Measurements from ENCODE around the gene ANKDD1A. TPM values are rescaled to one million over a fixed set of nuclear protein-coding genes. Genes with fewer than 3 reads are reported as not detected.

Gene ANKDD1A
- total RNA-seq, 1 experiment from 2014 or later: 6.1 TPM

GRCh38 chr15:64981812-64982431, 70.2 kb downstream of the ANKDD1A start (continued):
- TF ChIP-seq ZNF416 (CRISPR knock-in tag; IDR thresholded peaks at IDR 0.05) (no peak), ZMAT4 (CRISPR knock-in tag; IDR thresholded peaks at IDR 0.05) (no peak), ZNF232 (CRISPR knock-in tag; IDR thresholded peaks at IDR 0.05) (no peak)

GRCh38 chr15:64982472-64982871, 70.8 kb downstream of the ANKDD1A start:
- DNase-seq (ENCODE audit: low spot score) (no peak), ATAC-seq (no peak)
- Mint-ChIP-seq H3K27ac (no peak overlapping the region), H3K4me3 (no peak overlapping the region), H3K9me3 (no peaks in the 10 kb centered on the region), H3K27me3 (ENCODE audit: low read depth) (no peaks in the 10 kb centered on the region), H3K36me3 (peaks cover 11% of the 10 kb centered on the region), H3K4me1 (peaks cover 28% of the 10 kb centered on the region)
- ChIA-PET CTCF (no interaction called here), POLR2A (no interaction called here)
- no peak for TF ChIP-seq MXD4 (CRISPR knock-in tag; IDR thresholded peaks at IDR 0.05; ENCODE audit: borderline replicate concordance)
- no peak for TF ChIP-seq ZNF423 (CRISPR knock-in tag; IDR thresholded peaks at IDR 0.05)
- no peak for TF ChIP-seq SMAD4 (CRISPR knock-in tag; IDR thresholded peaks at IDR 0.05)
- TF ChIP-seq HMGXB4 (CRISPR knock-in tag; IDR thresholded peaks at IDR 0.05): no peak
- TF ChIP-seq SOX15 (CRISPR knock-in tag; IDR thresholded peaks at IDR 0.05): no peak
- TF ChIP-seq NR1H2 (CRISPR knock-in tag; IDR thresholded peaks at IDR 0.05): no peak
- TF ChIP-seq ZBTB21 (CRISPR knock-in tag; IDR thresholded peaks at IDR 0.05; ENCODE audit: borderline replicate concordance): no peak
- TF ChIP-seq USF1 (CRISPR knock-in tag; IDR thresholded peaks at IDR 0.05): no peak
- TF ChIP-seq ZNF232 (CRISPR knock-in tag; IDR thresholded peaks at IDR 0.05): no peak
- TF ChIP-seq ATF6 (CRISPR knock-in tag; IDR thresholded peaks at IDR 0.05): no peak
- TF ChIP-seq ZNF532 (CRISPR knock-in tag; IDR thresholded peaks at IDR 0.05; ENCODE audit: borderline replicate concordance): no peak
- TF ChIP-seq CDX4 (CRISPR knock-in tag; IDR thresholded peaks at IDR 0.05; ENCODE audit: borderline replicate concordance): no peak
- TF ChIP-seq TEAD1 (CRISPR knock-in tag; IDR thresholded peaks at IDR 0.05): no peak
- no peak for TF ChIP-seq CTCF (IDR thresholded peaks at IDR 0.05)
- TF ChIP-seq E2F4 (CRISPR knock-in tag; IDR thresholded peaks at IDR 0.05; ENCODE audit: borderline replicate concordance, low read depth): no peak
- no peak for TF ChIP-seq IRF2 (CRISPR knock-in tag; IDR thresholded peaks at IDR 0.05; ENCODE audit: borderline replicate concordance, low read depth)
- no peak for TF ChIP-seq AR (CRISPR knock-in tag; IDR thresholded peaks at IDR 0.05)
- TF ChIP-seq SMAD3 (CRISPR knock-in tag; IDR thresholded peaks at IDR 0.05; ENCODE audit: borderline replicate concordance): no peak

All from WTC11 (cell line).